ENCODE data around the gene SMAD6.

Gene SMAD6

GRCh38 chr15:66757521-66757920 is 55.5 kb downstream of the SMAD6 start:
- TF ChIP-seq POLR2AphosphoS5 (IDR thresholded peaks at IDR 0.05; ENCODE audit: low read depth, low read length) (no peak), REST (IDR thresholded peaks at IDR 0.05; ENCODE audit: insufficient read depth in 1 of 2, low read depth in 2 of 2, low read length in 2 of 2) (no peak), TAF1 (IDR thresholded peaks at IDR 0.05; ENCODE audit: borderline replicate concordance, insufficient read depth, low read length) (no peak), FOXP2 (optimal IDR thresholded peaks at IDR 0.05; ENCODE audit: borderline replicate concordance, extremely low read depth, extremely low read length, insufficient read depth) (no peak), SIN3A (IDR thresholded peaks at IDR 0.05; ENCODE audit: borderline replicate concordance, insufficient read depth, low read length) (no peak)

- TF ChIP-seq POLR2AphosphoS5 (IDR thresholded peaks at IDR 0.05; ENCODE audit: low read depth, low read length) (no peak), SIN3A (IDR thresholded peaks at IDR 0.05; ENCODE audit: borderline replicate concordance, insufficient read depth, low read length) (no peak), TAF1 (IDR thresholded peaks at IDR 0.05; ENCODE audit: borderline replicate concordance, insufficient read depth, low read length) (no peak), FOXP2 (optimal IDR thresholded peaks at IDR 0.05; ENCODE audit: borderline replicate concordance, extremely low read depth, extremely low read length, insufficient read depth) (no peak), REST (IDR thresholded peaks at IDR 0.05; ENCODE audit: insufficient read depth in 1 of 2, low read depth in 2 of 2, low read length in 2 of 2) (no peak)
Observed at GRCh38 chr15:66758844-66759243, 56.8 kb downstream of the SMAD6 start.

- TF ChIP-seq TAF1 (IDR thresholded peaks at IDR 0.05; ENCODE audit: borderline replicate concordance, insufficient read depth, low read length) (no peak), SIN3A (IDR thresholded peaks at IDR 0.05; ENCODE audit: borderline replicate concordance, insufficient read depth, low read length) (no peak), POLR2AphosphoS5 (IDR thresholded peaks at IDR 0.05; ENCODE audit: low read depth, low read length) (no peak), FOXP2 (optimal IDR thresholded peaks at IDR 0.05; ENCODE audit: borderline replicate concordance, extremely low read depth, extremely low read length, insufficient read depth) (no peak), REST (IDR thresholded peaks at IDR 0.05; ENCODE audit: insufficient read depth in 1 of 2, low read depth in 2 of 2, low read length in 2 of 2) (no peak)
Observed at GRCh38 chr15:66760097-66760967, 58.3 kb downstream of the SMAD6 start.

GRCh38 chr15:66760968-66761725 is 59.1 kb downstream of the SMAD6 start:
- TF ChIP-seq TAF1 (IDR thresholded peaks at IDR 0.05; ENCODE audit: borderline replicate concordance, insufficient read depth, low read length) = no peak
- no peak for TF ChIP-seq POLR2AphosphoS5 (IDR thresholded peaks at IDR 0.05; ENCODE audit: low read depth, low read length)
- TF ChIP-seq REST (IDR thresholded peaks at IDR 0.05; ENCODE audit: insufficient read depth in 1 of 2, low read depth in 2 of 2, low read length in 2 of 2) = no peak
- no peak for TF ChIP-seq SIN3A (IDR thresholded peaks at IDR 0.05; ENCODE audit: borderline replicate concordance, insufficient read depth, low read length)
- TF ChIP-seq FOXP2 (optimal IDR thresholded peaks at IDR 0.05; ENCODE audit: borderline replicate concordance, extremely low read depth, extremely low read length, insufficient read depth) = no peak

All from PFSK-1 (cell line).